Measurements from ENCODE around the gene SCYL1.

Gene SCYL1

GRCh38 chr11:65573391-65574079 is 48.7 kb downstream of the SCYL1 start:
- H3K4me3 ChIP-seq (ENCODE audit: low read depth, low read length): peak overlapping the region; percentile 60
- DNase-seq (ENCODE audit: low read depth): no peak
- TF ChIP-seq CTCF (IDR thresholded peaks at IDR 0.05; ENCODE audit: insufficient read depth, low read depth, low read length, missing control alignments): no peak

DNA sequence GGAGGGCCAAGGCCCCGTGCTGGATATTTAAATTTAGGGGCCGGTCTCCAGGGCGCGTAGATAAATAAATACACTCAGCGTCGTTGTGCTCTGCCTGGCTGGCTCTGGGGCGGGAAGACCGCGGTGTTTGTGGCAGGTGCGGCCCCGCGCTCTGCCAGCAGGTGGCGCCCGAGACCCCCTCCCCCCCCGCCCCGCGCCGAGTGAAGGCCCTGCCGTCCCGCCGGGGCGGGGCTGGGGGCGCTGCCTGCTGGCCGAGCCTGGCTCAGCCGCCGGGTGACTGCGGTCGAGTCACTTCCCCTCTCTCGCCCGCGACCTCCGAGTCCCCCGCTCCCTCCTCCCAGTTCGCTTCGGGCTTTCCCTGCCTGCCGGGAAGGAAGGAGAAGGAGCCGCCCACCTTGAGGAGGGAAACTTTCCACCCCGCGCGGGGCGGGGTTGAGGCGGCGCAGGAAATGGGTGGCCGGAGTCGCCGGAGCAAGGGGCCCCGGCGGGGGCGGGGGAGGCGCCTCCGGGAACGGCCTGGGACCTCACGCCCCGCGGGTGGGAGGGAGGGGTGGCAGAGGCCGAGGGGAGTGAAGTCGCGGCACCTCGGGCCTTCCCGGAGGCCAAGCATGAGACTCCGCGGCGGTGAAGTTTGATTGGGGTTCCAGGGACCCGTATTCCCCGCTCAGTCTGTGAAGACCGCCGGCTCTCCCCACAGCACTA is 49.4 kb downstream of the SCYL1 start:
- peak; percentile 78 for TF ChIP-seq CTCF (IDR thresholded peaks at IDR 0.05; ENCODE audit: insufficient read depth, low read depth, low read length, missing control alignments)
- peak overlapping the region; percentile 71 for H3K4me3 ChIP-seq (ENCODE audit: low read depth, low read length)
- DNase-seq (ENCODE audit: low read depth): peak; percentile 98

DNA sequence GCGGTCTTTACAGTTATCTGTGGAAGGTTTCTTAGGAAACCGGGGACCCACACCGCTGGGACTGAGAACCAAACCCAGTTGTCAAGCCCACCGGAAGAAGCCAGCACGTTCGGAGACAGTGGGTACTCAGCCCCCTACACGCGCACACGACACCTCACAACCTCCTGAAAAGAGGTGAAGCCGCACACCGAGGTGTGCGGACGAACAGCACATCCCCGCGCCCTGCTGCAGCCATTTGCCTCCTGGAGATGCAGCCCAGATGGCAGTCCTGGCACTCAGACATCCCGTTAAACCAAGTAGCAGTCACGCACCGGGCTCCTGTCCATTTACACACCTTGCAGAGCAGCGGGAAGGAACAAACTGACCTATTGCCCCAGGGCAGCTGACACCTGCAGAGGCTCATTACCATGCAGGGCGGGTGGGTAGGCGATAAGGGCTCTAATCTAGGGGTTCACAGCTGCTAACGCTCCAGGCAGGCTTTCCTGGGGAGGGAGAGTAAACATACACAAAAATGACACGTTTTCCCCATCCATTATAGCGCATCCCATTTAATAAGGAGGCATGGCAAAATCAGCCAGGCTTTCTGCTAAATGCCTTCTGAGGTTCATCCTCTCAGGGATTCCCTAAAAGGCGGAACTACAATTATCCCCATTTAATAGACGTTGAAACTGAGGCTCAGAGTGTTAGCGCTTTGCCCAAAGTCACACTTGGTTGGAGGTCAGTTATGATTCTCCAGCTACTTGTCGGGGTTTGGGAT is 50.1 kb downstream of the SCYL1 start:
- TF ChIP-seq CTCF (IDR thresholded peaks at IDR 0.05; ENCODE audit: insufficient read depth, low read depth, low read length, missing control alignments): no peak
- no peak for DNase-seq (ENCODE audit: low read depth)
- peak overlapping the region; percentile 71 for H3K4me3 ChIP-seq (ENCODE audit: low read depth, low read length)

DNA sequence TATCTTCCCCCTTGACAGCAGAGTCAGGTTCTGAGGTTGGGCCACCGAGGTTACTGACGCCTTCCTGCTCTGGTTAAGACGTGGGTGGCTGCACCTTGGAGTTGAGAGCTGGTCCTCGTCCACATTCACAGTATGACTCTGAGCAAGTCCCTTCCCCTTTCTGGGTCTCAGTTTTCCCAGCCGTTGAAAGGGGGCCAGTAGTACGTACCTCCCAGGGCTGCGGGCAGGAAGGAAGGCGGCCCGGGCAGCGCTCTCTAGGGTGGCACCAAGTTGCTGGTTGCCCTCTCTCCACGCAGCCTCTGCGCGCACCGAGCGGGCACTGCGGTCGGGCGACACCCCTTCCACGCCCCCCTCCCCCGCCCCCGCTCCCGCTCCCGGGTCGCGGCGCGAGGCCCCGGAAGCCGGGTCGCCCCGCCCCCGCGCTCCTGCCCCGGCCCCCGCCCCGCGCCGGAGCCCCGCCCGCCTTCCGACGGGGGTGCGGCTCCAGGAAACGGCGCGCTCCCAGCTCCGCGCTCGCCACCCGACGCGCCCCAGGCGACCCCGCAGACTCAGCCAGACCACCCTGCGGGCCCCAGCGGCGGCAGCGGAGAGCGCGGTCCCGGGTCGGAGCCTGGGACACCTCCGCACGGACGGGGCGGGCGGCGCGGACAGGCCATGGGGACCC is 50.8 kb downstream of the SCYL1 start, which contains the start of gene EHBP1L1:
Gene EHBP1L1, plus strand, starts transcription at position 486 of the 664 bp plus-strand sequence. CDS start 250 bp downstream, outside the sequence.
- peak; percentile 87 for DNase-seq (ENCODE audit: low read depth)
- no peak for TF ChIP-seq CTCF (IDR thresholded peaks at IDR 0.05; ENCODE audit: insufficient read depth, low read depth, low read length, missing control alignments)
- peak within 1 kb of the TSS; percentile 98 for H3K4me3 ChIP-seq (ENCODE audit: low read depth, low read length)

DNA sequence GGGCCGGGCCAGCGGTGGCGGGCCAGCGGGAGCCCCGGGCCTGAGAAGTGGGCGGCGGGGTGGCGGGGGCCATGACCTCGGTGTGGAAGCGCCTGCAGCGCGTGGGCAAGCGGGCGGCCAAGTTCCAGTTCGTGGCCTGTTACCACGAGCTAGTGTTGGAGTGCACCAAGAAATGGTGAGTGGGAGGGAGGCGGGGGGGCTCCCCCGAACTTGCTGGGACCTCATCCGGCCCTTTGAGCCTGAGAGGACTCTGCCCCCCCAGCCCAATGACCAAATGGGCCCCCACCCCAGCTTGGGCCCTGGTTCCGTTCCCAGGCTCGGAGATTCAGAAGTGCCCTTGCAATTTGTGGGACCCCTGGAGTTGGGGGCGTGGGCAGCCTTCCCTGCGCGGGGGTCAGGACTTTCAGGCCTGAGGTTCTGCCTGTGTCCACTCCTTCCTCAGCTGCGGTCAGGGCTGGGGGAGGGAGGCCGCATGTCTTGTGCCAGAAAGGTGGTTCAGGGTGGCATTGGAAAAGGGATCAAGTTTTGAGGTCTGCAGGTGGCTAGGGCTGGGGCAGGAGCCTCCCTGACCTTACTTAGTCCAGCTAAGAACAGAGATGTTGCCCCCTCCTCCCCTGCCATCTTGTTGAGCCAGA is 51.5 kb downstream of the SCYL1 start:
- no peak for DNase-seq (ENCODE audit: low read depth)
- TF ChIP-seq CTCF (IDR thresholded peaks at IDR 0.05; ENCODE audit: insufficient read depth, low read depth, low read length, missing control alignments): no peak

More for the DNA sequence above, 51.5 kb downstream of the SCYL1 start:
- peak overlapping the region; percentile 98 for H3K4me3 ChIP-seq (ENCODE audit: low read depth, low read length)
